HL-60 (cell line): ENCODE measurements around the gene TDRD9.

Experiments
- GABPA ChIP-seq: IDR thresholded peaks from 2 replicates; pipeline ENCODE4 v1.6.1; 2012; ENCODE audit warnings: low read depth
- POLR2AphosphoS5 ChIP-seq: IDR thresholded peaks from 2 replicates; pipeline ENCODE4 v1.6.1; 2012; ENCODE audit warnings: low read depth
- SPI1 ChIP-seq: IDR thresholded peaks from 2 replicates; pipeline ENCODE4 v1.6.1; 2012; ENCODE audit warnings: low read depth, mild to moderate bottlenecking, borderline replicate concordance
- TF ChIP-seq, protein P1 (sequence below): IDR thresholded peaks from one replicate; pipeline ENCODE4 v1.5.1; 2011; ENCODE audit warnings: low read length, control low read depth, inconsistent platforms; ENCODE audit not compliant: insufficient read depth

DNA sequence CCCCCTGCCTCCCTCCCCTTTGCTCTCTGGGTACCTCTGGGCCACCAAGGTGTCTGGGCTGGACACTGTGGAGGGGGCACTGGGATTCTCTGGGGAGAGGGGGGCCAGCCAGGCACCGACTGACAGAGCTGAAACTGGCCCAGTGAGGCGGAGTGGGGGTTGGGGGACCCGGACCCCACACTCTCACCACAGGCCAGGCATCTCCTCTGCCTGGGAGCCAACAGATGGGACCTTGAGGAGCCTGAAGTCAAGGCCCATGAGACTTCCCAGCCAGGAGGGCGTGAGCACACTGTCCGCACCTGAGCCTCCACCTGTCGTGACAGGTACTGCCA lies 41.1 kb upstream of the TDRD9 start:
- TF ChIP-seq POLR2AphosphoS5 (no peak), GABPA (no peak), SPI1 (no peak)
- TF ChIP-seq, protein P1, sequence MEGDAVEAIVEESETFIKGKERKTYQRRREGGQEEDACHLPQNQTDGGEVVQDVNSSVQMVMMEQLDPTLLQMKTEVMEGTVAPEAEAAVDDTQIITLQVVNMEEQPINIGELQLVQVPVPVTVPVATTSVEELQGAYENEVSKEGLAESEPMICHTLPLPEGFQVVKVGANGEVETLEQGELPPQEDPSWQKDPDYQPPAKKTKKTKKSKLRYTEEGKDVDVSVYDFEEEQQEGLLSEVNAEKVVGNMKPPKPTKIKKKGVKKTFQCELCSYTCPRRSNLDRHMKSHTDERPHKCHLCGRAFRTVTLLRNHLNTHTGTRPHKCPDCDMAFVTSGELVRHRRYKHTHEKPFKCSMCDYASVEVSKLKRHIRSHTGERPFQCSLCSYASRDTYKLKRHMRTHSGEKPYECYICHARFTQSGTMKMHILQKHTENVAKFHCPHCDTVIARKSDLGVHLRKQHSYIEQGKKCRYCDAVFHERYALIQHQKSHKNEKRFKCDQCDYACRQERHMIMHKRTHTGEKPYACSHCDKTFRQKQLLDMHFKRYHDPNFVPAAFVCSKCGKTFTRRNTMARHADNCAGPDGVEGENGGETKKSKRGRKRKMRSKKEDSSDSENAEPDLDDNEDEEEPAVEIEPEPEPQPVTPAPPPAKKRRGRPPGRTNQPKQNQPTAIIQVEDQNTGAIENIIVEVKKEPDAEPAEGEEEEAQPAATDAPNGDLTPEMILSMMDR = no peak
